ENCODE results near the gene RCCD1.
A peak's percentile ranks its signal among the peaks of the same experiment; 100 is the strongest.

Gene RCCD1

DNA sequence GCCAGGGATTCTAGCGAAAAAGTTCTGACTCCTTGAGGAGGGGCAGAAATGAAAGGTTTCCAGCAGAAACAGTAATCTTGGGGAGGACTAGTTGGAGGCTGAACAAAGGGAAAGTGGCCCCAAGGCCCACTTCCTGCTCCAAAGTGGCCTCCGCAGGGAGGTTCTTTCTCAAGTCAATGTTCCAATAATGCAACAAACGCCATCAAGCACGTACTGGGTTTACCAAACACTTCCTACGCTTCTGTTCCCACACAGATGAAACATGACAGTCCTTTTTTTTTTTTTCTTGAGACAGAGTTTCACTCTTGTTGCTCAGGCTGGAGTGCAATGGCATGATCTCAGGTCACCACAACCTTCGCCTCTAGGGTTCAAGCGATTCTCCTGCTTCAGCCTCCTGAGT lies 9.6 kb upstream of the RCCD1 start:
- DNase-seq = no peak

DNA sequence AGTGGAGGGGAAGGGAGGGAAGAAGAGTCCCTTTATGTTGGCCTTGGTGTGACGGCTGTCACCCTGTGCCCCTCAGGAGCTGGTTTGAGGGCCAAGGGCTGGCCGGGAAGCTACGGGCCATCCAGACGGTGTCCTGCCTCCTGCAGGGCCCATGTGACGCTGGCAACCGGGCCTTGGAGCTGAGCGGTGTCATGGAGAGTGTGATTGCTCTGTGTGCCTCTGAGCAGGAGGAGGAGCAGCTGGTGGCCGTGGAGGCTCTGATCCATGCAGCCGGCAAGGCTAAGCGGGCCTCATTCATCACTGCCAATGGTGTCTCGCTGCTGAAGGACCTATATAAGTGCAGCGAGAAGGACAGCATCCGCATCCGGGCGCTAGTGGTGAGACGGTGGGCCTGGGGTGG lies 8.1 kb upstream of the RCCD1 start:
- no peak for DNase-seq

DNA sequence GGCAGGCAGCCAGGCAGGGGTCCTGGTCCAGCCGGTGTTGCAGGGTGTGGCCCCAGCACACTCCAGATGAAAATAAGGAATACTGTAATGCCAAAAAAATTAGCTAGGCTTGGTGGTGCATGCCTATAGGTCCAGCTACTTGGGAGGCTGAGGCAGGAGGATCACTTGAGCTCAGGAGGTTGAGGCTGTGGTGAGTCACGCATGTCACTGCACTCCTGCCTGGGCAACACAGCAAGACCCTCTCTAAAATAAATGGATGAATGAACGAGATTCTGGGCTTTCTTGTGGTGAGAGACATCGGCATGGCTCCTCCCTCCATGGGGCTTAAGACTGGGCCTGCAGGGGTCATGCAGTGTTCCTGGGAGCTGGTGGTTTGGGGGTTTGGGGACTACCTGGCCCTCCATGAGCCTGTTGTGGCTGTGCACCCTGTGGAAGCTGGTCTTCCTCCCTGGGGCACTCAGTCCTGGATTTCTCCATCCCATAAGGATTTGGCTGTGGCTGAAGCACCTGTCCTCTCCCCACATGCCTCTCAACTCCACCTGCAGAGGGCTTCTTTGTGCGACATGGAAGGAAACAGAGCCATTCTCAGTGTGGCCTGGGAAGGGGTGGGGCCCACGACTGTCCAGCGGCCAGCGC lies 7.6 kb upstream of the RCCD1 start:
- no peak for DNase-seq

DNA sequence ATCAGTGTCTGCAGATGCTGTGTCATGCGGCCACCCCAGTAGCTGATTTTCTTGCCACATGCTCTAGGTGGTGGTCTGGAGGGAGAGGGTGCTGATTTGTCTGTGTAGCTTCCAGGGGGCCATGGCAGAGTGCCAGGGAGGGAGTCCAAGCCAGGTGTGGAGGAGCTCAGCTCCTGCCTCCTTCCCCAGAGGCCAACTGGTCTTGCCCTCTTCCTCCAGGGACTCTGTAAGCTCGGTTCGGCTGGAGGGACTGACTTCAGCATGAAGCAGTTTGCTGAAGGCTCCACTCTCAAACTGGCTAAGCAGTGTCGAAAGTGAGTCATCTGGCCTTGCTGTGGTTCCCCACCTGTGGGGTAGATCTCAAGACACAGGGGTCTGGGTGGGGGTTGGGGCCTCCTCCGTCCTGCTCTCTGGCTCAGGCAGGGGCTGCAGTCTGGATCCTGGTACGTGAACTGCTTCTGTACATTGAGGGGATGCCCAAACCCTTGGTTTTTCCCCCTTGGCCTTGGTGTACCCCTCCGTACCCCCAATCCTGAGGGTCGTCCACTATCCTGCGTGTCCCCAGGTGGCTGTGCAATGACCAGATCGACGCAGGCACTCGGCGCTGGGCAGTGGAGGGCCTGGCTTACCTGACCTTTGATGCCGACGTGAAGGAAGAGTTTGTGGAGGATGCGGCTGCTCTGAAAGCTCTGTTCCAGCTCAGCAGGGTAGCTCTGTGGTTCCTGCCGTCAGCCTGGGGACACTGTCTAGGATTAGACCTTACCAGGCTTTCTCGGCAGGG lies 6.9 kb upstream of the RCCD1 start:
- no peak for DNase-seq

DNA sequence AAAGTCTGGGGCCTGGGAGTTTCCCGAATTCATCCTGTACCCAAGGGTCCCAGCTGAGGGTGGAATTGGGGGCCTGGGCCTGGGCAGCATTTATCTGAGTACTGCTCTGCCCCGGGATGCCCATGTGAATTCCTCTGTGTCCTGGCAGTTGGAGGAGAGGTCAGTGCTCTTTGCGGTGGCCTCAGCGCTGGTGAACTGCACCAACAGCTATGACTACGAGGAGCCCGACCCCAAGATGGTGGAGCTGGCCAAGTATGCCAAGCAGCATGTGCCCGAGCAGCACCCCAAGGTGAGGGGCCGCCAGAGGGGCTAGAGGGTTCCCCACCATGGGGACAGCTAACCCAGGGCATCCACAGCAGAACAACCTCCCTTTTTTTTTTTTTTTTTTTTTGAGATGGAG lies 6.2 kb upstream of the RCCD1 start:
- DNase-seq = no peak

DNA sequence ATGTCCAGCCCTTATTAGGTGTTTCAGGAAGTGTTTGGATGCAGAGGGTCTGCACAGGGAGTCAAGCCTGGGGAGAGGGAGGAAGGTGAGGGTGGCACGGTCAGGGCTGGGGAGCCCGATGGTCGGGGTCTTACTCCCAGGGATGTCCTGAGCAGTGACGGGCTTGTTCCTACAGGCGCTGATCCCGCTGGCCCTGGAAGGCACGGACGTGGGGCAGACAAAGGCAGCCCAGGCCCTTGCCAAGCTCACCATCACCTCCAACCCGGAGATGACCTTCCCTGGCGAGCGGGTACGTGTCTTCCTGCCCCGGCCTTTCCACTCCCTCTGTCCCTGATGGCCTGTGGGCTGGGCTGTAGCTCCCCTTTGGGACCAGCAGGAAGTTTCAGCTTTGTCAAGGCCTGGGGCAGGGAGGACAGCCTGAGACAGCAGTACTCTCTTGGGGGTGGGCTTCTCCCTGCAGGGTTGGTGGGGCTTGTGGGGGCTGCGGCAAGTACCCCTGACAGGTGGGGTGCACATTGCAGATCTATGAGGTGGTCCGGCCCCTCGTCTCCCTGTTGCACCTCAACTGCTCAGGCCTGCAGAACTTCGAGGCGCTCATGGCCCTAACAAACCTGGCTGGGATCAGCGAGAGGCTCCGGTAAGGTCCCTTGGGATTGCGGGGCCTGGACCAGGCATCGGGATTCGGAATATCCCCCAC lies 4.6 kb upstream of the RCCD1 start:
- no peak for DNase-seq

DNA sequence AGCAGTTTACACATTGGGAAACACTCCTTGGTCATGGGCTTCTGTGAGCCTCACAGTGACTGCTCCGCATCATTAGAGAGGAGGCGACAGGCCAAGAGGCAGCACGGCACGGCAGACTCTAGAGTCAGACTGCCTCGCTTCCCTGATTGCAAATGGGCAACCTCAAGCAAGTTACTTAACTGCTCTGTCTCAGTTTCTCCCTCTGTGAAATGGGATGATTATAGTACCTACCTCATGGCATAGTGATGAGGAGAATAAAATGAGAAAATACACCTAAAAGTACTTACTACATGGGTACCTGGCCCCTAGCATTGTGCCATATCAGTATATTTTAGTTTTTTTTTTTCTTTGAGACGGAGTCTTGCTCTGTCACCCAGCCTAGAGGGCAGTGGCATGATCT lies 4.0 kb upstream of the RCCD1 start:
- DNase-seq = no peak

DNA sequence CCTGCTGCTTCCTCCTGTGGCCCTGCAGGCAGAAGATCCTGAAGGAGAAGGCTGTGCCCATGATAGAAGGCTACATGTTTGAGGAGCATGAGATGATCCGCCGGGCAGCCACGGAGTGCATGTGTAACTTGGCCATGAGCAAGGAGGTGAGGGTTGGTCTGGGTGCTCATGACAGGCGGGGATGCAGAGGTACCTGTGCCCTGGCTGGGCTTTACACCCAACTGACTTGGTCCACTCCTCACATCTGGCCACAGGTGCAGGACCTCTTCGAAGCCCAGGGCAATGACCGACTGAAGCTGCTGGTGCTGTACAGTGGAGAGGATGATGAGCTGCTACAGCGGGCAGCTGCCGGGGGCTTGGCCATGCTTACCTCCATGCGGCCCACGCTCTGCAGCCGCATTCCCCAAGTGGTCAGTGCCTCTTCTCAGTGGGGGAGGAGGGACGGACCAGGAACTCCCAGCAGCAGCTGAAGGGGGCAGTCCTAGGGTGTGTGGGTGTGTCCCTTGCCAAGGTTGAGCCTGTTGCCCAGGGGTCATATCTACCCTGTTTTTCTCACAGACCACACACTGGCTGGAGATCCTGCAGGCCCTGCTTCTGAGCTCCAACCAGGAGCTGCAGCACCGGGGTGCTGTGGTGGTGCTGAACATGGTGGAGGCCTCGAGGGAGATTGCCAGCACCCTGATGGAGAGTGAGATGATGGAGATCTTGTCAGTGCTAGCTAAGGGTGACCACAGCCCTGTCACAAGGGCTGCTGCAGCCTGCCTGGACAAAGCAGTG lies 1.6 kb upstream of the RCCD1 start:
- DNase-seq = no peak

DNA sequence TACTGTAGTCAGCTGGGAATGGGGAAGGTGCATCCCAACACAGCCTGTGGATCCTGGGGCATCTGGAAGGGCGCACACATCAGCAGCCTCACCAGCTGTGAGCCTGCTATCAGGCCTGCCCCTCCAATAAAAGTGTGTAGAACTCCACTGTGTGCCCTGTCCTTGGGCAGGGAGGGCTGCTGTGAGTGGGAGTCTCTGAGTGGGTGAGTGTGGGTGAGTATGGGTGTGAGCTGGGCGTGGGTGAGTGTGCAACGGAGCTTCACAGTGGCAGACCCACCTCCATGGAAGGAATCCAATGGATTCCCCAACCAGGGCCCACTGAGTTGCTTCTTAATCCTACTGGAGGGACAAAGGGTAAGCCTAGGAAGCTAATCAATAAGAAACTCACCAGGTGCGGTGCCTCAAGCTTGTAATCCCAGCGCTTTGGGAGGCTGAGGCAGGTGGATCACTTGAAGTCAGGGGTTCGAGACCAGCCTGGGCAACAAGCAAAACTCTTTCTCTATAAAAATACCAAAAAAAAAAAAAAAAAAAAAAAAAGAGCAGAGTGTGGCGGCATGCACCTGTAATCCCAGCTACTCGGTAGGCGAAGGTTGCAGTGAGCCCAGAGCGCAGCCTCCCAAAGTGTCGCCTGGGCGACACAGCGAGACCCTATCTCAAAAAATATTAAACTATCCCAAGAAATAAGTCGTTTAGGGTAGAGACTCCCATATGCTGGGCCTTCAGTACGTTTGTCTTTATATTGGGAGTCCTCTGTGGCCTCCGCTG lies 555 bp upstream of the RCCD1 start:
- DNase-seq = no peak

DNA sequence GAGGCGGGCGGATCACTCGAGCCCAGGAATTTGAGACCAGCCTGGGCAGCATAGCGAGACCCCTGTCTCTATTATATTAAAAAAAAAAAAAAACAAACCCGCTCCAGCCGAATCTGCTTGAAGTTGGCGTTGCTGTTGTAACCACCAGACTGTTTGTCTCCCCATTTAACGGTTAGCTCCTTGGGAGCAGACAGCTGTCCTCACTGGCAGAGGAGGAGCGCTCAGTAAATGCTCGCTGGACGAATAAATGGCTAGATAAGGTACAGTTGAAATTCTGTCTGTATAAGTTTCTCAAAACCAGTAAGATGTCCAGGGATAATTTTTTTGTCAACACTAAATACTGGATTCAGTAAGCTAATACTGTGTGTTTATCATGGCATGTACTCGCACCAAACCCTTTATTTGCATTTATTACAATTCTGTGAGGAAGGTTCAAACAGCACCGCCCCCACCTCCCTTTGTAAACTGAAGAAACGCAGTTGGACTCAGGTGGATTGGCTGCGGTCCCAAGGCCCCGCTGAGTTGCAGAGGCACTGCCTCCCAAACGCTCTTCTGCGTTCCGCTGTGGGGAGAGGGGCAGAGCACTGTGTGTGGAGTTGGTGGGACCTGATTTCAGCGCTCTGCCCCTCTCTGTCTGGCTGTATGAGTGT lies 1.1 kb downstream of the RCCD1 start:
- DNase-seq = no peak

DNA sequence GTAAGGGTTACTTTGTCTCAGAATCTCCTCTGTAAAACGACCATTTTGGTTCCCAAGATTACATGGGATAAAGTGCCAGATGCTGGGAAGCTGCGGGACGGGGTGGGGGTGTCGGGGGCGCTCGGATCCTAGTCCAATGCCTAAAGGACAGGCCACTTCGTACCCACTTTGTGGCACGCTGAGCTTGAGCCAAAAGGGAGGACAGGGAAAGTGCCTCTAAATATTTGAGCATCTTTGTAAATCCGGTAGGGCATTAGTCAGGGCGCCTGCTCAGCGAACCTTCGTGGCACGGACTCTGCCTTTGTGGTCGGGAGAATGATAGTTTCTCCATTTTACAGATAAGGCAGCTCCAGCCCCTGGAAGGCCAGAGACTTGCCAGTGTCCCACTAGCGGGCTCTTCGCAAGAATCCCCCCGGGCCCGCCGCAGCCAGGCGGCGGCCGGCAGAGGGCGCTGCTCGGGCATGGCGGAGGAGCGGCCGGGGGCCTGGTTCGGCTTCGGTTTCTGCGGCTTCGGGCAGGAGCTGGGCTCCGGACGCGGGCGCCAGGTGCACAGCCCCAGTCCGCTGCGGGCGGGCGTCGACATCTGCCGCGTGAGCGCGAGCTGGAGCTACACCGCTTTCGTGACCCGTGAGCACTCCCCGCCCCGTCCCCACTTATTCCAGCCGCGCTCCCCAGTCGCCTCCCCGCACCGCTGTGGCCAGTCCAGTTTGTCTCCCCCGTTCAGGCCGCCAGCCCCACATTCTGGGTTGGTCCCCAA lies 1.8 kb downstream of the RCCD1 start:
- DNase-seq = peak; percentile 54

DNA sequence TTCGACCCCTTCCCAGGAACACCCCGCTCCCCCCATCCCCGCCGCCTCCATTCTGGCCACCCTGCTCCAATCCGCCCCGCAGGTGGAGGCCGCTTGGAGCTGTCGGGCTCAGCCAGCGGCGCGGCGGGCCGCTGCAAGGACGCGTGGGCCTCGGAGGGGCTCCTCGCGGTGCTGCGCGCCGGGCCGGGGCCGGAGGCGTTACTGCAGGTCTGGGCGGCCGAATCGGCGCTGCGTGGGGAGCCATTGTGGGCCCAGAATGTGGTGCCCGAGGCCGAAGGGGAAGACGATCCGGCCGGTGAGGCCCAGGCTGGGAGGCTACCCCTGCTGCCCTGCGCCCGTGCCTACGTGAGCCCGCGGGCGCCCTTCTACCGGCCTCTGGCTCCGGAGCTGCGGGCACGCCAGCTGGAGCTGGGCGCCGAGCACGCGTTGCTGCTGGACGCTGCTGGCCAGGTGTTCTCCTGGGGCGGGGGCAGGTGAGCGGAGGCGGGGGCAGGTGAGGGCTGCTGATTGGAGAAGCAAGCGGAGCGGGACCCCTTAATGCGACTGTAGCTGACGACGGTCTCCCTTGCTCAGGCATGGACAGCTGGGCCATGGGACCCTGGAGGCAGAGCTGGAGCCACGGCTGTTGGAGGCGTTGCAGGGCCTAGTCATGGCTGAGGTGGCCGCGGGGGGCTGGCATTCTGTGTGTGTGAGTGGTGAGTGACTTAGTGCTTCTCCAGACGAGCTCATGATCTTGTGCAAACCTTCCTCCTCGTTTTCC lies 2.5 kb downstream of the RCCD1 start:
- no peak for DNase-seq

DNA sequence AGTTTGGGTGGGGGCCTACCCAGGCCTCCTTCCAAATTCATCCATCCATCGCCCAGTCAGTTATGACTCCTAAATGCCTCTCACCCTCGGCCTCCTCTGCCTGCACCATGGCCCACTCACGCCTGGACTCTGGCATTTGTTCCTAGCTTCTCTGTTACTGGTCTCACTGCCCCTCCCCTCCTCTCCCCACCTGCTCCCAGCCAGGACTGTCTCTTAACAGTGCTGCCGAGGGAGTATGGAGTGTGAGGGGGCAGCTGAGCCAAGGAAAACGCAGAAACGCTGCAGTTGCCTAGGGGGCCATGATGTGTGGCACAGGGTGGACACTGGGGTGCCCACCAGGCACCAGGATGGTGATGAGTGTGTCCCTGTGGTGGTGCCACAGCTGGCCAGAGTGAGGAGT lies 3.1 kb downstream of the RCCD1 start:
- DNase-seq = no peak

DNA sequence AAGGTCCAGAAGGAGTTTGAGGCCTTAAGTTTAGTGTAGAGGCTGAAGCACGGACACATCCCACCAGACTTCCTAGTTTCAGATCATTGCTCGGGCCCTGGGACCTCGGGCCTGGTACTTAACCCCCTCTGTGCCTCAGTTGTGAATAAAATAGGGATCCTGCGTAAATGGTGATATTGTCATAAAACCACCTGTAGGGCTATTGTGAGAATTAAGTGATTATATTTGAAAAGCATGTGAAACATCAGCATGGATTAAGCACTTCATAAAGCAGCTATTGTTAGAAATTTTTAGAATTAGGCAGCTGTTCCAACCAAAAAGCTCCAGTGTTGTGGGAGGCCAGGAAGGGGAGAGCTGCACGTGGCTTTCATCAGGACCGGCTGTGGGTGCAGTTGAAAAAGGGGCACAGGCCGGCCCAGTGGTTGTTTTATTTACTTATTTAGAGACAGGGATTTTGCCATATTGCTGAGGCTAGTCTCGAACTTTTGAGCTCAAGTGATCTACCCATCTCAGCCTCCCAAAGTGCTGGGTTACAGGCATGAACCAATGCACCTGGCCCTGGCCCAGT lies 4.4 kb downstream of the RCCD1 start:
- DNase-seq = no peak

DNA sequence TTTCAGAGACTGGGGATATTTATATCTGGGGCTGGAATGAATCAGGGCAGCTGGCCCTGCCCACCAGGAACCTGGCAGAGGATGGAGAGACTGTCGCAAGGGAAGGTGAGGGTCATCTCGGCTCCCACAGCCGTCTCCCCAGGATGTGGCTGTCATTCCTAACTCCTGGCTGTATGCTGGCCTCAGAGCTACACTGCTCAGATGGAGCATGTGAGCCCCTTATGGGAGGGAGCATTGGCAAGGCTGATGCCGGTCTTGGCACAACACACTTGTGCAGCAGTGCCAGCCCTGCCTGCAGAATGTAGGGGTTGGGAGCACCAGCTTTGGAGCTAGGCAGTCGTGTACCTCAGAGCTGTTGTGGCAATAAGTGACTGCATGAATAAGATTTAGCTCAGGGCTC lies 5.2 kb downstream of the RCCD1 start:
- DNase-seq = no peak

DNA sequence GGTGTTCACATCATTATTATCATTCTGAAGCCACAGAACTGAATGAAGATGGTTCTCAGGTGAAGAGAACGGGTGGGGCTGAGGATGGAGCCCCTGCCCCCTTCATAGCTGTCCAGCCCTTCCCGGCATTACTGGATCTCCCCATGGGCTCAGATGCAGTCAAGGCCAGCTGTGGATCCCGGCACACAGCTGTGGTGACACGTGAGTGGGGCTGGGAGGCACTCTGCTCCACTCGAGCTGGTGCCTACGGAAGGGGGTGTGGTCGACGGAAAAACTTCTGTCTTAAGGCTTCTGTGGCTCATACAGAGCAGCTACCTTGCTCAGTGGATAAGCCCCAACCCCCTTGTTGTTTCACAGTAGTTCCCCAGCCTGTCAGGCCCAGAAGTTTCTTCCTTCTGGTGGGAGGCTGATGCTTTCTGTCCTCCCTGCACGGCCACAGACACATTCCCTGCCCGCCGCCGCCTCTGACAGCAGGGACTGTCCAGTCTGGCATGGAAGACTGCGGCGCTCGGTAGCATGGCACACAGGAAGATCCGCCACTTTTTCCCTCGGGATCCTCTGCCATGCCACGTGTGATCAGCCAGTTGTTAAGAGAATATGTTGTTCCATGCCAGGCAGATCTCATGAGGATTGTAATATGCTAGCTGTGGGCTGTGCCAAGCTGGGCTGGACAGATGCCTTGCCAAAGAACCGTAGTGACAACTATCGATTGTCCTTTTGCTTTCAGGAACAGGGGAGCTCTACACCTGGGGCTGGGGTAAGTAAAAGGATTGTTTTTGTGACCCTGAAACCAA lies 5.8 kb downstream of the RCCD1 start:
- DNase-seq = no peak

DNA sequence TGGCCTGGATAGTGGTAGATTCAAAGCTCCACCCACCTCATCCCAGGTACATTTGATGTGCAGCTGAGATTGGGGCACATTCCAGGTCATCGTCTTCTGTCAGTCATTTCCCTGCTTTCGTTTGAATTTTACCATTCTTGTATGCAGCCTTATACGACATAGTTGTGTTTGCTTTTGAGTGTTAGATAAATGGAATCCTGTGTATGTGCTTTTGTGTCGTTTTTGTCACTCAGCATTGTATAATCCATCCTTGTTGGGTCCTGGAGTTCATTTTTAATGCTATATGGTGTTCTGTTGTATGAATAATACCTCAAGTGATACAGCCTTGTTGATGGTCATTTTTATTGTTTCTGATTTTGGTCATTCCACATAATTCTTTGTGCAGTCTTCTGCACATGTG lies 7.3 kb downstream of the RCCD1 start:
- no peak for DNase-seq

DNA sequence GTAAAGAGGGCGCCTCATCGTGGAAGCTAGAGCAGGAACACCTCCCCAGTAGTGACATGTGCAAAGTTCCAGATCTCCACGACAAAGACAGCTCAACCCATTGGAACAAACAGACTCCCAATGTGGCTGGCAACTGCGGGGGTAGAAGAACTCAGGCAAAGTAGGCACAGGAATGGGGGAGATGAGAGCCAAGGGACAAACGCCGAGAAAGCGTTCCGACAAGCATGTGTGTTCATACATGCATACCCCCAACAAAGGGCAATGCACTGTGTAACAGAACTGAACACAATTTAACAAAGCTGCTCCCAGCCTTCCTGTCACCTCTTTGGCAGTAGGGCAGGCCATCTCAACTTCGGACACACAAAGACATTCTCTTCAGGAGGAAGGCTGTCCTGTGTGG lies 11.6 kb downstream of the RCCD1 start:
- no peak for DNase-seq

DNA sequence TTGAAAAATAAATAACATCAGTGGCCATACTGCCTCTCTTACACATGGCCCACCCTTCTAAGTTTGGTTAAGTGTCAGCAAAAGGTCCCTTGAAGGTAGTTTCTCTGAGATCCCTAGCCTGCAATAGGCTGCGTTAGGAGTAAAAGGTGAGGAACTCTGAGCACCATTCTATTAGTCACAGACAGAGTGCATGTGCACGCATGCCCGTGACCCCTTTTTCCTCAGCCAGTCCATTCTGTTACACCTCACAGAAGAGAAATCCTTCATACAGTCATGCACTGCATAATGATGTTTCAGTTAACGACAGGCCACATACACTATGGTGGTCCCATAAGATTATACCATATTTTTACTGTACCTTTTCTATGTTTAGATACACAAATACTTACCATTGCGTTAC lies 12.5 kb downstream of the RCCD1 start:
- DNase-seq = no peak

Data from effector CD4-positive, alpha-beta T cell (primary cell).